CD4-positive, alpha-beta memory T cell (primary cell): Measurements from ENCODE around the gene MCTP2. TPM values are rescaled to one million over a fixed set of nuclear protein-coding genes. Genes with fewer than 3 reads are reported as not detected.

ENCODE experiments used
- CTCF ChIA-PET: fragments of 350-600 bp; sonication (Branson Sonifier 250); formaldehyde crosslinking; loops from one replicate; lab custom pipeline; 2021; ENCODE audit warnings: inconsistent platforms; ENCODE audit not compliant: partially characterized antibody; lab: Charles Lee
- POLR2A ChIA-PET: fragments of 350-600 bp; sonication (Branson Sonifier 250); formaldehyde crosslinking; loops from one replicate; lab custom pipeline; 2021; ENCODE audit not compliant: partially characterized antibody; lab: Charles Lee
- DNase-seq, 5 donors: peaks; one replicate each; pipeline versions ENCODE4 v3.0.0 to v3.0.0-alpha.2; 2020 to 2022; ENCODE audit warnings: mixed read lengths in 1 of 5
- H3K27ac ChIP-seq: one replicate; pipeline ENCODE4 v1.7.0; 2013; ENCODE audit warnings: low read depth, low read length
- H3K27me3 ChIP-seq: 2 replicates; pipeline ENCODE4 v1.7.0; 2013; ENCODE audit warnings: mild to moderate bottlenecking, low read length, moderate library complexity; ENCODE audit not compliant: insufficient read depth
- H3K36me3 ChIP-seq: 2 replicates; pipeline ENCODE4 v1.7.0; 2013; ENCODE audit warnings: mild to moderate bottlenecking, low read length, moderate library complexity; ENCODE audit not compliant: insufficient read depth
- H3K4me1 ChIP-seq: 2 replicates; pipeline ENCODE4 v1.7.0; 2013; ENCODE audit warnings: mild to moderate bottlenecking, low read length, moderate library complexity; ENCODE audit not compliant: insufficient read depth
- H3K4me3 ChIP-seq, 2 donors: one replicate each; pipeline ENCODE4 v1.7.0; 2013; ENCODE audit warnings: low read length in 2 of 2, mild to moderate bottlenecking in 1 of 2
- H3K9me3 ChIP-seq, 2 donors: one replicate each; pipeline ENCODE4 v1.7.0; 2013; ENCODE audit warnings: low read length in 2 of 2, control low read depth in 1 of 2; ENCODE audit not compliant: control insufficient read depth in 1 of 2
- H3K27ac Mint-ChIP-seq, 7 donors: one replicate each; pipeline ENCODE4 v1.8.0; 2020 to 2021; ENCODE audit warnings: mixed read lengths in 7 of 7, mild to moderate bottlenecking in 6 of 7, inconsistent platforms in 3 of 7, moderate library complexity in 3 of 7
- H3K27me3 Mint-ChIP-seq, 2 donors: one replicate each; pipeline ENCODE4 v1.8.0; 2020 to 2021; ENCODE audit warnings: mixed read lengths in 2 of 2
- H3K36me3 Mint-ChIP-seq, 2 donors: one replicate each; pipeline ENCODE4 v1.8.0; 2020 to 2021; ENCODE audit warnings: mixed read lengths in 2 of 2, inconsistent platforms in 1 of 2, mild to moderate bottlenecking in 1 of 2
- H3K4me1 Mint-ChIP-seq, 4 donors: one replicate each; pipeline ENCODE4 v1.8.0; 2020 to 2021; ENCODE audit warnings: mixed read lengths in 4 of 4, mild to moderate bottlenecking in 1 of 4
- H3K4me3 Mint-ChIP-seq, 8 donors: one replicate each; pipeline ENCODE4 v1.8.0; 2020 to 2021; ENCODE audit warnings: mixed read lengths in 8 of 8, mild to moderate bottlenecking in 7 of 8, moderate library complexity in 6 of 8, inconsistent platforms in 3 of 8
- H3K9me3 Mint-ChIP-seq, 8 donors: one replicate each; pipeline ENCODE4 v1.8.0; 2020 to 2021; ENCODE audit warnings: mixed read lengths in 8 of 8, mild to moderate bottlenecking in 5 of 8, inconsistent platforms in 3 of 8, moderate library complexity in 1 of 8
- intact Hi-C: fragments of 100-400 bp; cut with micrococcal nuclease; formaldehyde crosslinking; loops from one replicate; pipeline ENCODE4 v1.15.1; 2023
- polyA plus RNA-seq, 2 donors: library from polyadenylated mRNA; unstranded; fragments of 300-500 nt; fragmentation: Illumina TruSeq; gene quantifications; one replicate each; pipeline ENCODE4 v1.2.3, GENCODE V29; 2021
- total RNA-seq, 2 experiments: library from RNA; stranded (reverse); gene quantifications; one replicate each; pipeline ENCODE4 v1.2.3, GENCODE V29; 2021

Gene MCTP2
- total and polyA plus RNA-seq, 4 experiments from 2014 or later = 2.0 to 19.6 (median 11.8) TPM

DNA sequence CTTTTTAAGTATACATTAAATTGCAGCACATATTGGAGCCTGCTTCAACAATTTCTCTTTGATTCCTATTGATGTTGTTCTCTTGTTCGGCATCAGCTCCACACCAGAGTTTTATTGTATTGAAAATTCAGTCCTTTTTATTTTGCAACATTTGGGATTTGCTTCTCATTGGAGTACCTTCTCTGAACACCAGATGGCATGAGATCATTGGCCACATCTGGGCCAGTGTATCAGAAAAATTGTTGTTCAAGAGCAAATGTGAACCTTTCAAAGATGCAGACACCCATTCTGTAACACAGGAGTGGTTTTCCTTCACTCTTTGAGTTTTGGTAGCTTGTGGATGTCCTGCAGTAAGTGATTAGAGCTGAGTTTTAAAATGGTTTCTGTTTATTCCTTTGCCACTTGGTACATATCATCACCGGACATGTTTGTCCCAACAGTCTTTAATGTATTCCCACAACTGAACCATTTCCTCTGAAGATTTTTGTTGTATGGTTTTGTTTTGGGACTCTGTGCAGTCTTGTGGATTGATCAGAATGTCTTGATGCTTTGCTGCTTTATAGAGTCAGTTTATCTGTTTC, 96.1 kb downstream of the MCTP2 start:
- DNase-seq = no peak

DNA sequence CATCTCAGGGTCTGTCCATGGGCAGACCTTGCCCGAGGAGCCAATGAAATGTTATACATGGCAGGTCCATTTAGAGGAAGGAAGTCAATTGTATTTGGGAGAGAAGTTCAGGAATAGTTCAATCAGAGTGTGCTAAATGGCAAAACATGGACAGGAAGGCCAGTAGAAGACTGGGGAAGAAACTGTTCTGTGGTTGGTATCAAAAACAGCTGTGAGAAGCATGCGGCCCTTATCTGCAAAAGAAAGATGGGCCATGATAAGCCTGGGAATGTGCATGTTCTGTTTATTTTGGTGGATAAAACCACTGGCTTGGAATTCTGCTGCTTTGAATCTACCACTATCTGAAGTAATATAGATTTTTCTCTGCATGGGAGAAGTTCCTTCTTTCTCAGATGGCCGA, 100.4 kb downstream of the MCTP2 start:
- H3K4me3 ChIP-seq = no peak overlapping the region
- Mint-ChIP-seq H3K4me3 (no peak overlapping the region), H3K9me3 (no peaks in the 10 kb centered on the region), H3K4me1 (peaks cover 0 to 1% (median 0%) of the 10 kb centered on the region in 4 donors), H3K27me3 (no peaks in the 10 kb centered on the region), H3K27ac (no peak overlapping the region), H3K36me3 (peaks cover 8 to 11% of the 10 kb centered on the region in 2 donors)
- H3K27ac ChIP-seq = no peak overlapping the region
- DNase-seq = no peak
- ChIA-PET CTCF (interaction anchor here (2.6 to 5.1 kb wide), 2 partner anchors 8 to 168 kb away, joined by 12 to 42 read pairs; no protein-coding TSS in a partner anchor), POLR2A (no interaction called here)
- no peaks in the 10 kb centered on the region for H3K36me3 ChIP-seq
- no peaks in the 10 kb centered on the region for H3K27me3 ChIP-seq
- no peaks in the 10 kb centered on the region for H3K4me1 ChIP-seq
- no peaks in the 10 kb centered on the region for H3K9me3 ChIP-seq
- intact Hi-C loops = no loop called here

More for the DNA sequence above, 96.1 kb downstream of the MCTP2 start:
- no peak overlapping the region for H3K27ac ChIP-seq
- H3K36me3 Mint-ChIP-seq = peaks cover 8% of the 10 kb centered on the region in 2 donors
- H3K36me3 ChIP-seq = no peaks in the 10 kb centered on the region
- no peaks in the 10 kb centered on the region for H3K9me3 Mint-ChIP-seq
- no peaks in the 10 kb centered on the region for H3K9me3 ChIP-seq
- ChIA-PET CTCF (interaction anchor here (1.2 to 8.0 kb wide), 4 partner anchors 10 to 163 kb away, joined by 3 to 246 read pairs (median 6); no protein-coding TSS in a partner anchor), POLR2A (no interaction called here)
- no peak overlapping the region for H3K27ac Mint-ChIP-seq
- no peaks in the 10 kb centered on the region for H3K4me1 ChIP-seq
- no peaks in the 10 kb centered on the region for H3K27me3 ChIP-seq
- no peak overlapping the region for H3K4me3 ChIP-seq
- no peaks in the 10 kb centered on the region for H3K27me3 Mint-ChIP-seq
- intact Hi-C loops = no loop called here
- H3K4me3 Mint-ChIP-seq = no peak overlapping the region
- H3K4me1 Mint-ChIP-seq = peaks cover 5 to 9% (median 6%) of the 10 kb centered on the region in 4 donors

DNA sequence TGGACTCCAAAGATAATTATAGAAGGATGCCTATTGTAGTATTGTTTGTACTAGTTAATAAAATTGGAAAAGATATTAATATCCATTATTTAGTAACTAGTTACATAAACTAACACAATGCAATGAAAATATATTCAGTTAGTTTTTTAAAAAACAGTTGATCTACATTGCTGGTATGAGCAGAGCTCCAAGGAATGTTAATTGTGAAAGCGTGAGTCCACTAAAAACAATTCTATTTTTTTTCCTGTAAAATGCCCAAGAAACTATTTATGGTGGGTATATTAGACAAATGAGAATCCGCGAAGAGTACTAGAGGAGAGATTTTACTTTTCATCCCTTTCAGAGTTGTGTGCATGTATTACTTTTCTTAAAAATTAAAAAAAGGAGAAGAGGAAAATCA, 104.3 kb downstream of the MCTP2 start:
- ChIA-PET CTCF (interaction anchor here (5.1 kb wide), 1 partner anchor 12 kb away, joined by 42 read pairs; no protein-coding TSS in a partner anchor), POLR2A (no interaction called here)
- no peaks in the 10 kb centered on the region for H3K4me1 ChIP-seq
- no peaks in the 10 kb centered on the region for H3K36me3 ChIP-seq
- intact Hi-C loops = no loop called here
- no peaks in the 10 kb centered on the region for H3K27me3 Mint-ChIP-seq
- no peak overlapping the region for H3K27ac ChIP-seq
- H3K4me3 ChIP-seq = no peak overlapping the region
- DNase-seq = no peak
- no peaks in the 10 kb centered on the region for H3K9me3 ChIP-seq
- H3K36me3 Mint-ChIP-seq = peaks cover 2 to 13% of the 10 kb centered on the region in 2 donors
- H3K4me3 Mint-ChIP-seq = no peak overlapping the region
- no peaks in the 10 kb centered on the region for H3K9me3 Mint-ChIP-seq
- no peaks in the 10 kb centered on the region for H3K4me1 Mint-ChIP-seq
- H3K27ac Mint-ChIP-seq = no peak overlapping the region
- H3K27me3 ChIP-seq = no peaks in the 10 kb centered on the region

DNA sequence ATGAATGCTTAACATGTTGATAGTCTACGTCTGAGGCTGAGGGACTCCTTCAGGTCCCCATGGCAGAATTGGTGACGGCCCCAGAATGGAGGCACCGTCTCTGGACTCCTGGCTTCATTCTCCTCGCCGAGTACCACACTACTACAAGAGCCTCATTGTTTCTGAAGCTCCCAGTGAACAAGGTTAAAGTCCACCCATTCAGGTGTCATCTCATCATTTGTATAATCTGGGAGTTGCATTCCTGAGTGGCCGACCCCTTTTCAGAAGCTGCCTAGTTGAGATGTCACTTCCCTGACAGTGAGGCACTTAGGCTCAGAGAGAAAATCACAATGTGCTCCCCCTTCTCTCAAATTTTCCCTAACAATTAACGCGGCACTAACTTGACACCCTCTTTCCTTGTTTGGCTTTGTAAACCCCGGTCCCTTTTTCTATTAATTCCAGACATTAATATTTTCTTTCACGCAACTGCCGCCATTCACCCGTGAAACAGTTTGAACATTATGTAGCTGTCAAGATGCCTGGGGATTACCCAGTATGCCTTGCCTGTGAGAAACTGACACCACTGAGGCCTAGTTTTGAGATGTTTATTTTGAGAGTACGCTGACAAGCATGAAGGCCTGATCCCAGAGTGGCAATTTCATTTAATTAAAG, 105.6 kb downstream of the MCTP2 start:
- H3K27ac ChIP-seq = no peak overlapping the region
- Mint-ChIP-seq H3K27ac (no peak overlapping the region), H3K4me3 (no peak overlapping the region), H3K27me3 (no peaks in the 10 kb centered on the region), H3K36me3 (peaks cover 8 to 18% of the 10 kb centered on the region in 2 donors), H3K4me1 (no peaks in the 10 kb centered on the region), H3K9me3 (no peaks in the 10 kb centered on the region)
- H3K27me3 ChIP-seq = no peaks in the 10 kb centered on the region
- H3K36me3 ChIP-seq = no peaks in the 10 kb centered on the region
- POLR2A ChIA-PET = no interaction called here
- no peaks in the 10 kb centered on the region for H3K9me3 ChIP-seq
- DNase-seq = no peak
- H3K4me1 ChIP-seq = no peaks in the 10 kb centered on the region
- CTCF ChIA-PET = interaction anchor here (1.6 kb wide), 1 partner anchor 10 kb away, joined by 7 read pairs; no protein-coding TSS in a partner anchor
- no peak overlapping the region for H3K4me3 ChIP-seq
- intact Hi-C loops = no loop called here

DNA sequence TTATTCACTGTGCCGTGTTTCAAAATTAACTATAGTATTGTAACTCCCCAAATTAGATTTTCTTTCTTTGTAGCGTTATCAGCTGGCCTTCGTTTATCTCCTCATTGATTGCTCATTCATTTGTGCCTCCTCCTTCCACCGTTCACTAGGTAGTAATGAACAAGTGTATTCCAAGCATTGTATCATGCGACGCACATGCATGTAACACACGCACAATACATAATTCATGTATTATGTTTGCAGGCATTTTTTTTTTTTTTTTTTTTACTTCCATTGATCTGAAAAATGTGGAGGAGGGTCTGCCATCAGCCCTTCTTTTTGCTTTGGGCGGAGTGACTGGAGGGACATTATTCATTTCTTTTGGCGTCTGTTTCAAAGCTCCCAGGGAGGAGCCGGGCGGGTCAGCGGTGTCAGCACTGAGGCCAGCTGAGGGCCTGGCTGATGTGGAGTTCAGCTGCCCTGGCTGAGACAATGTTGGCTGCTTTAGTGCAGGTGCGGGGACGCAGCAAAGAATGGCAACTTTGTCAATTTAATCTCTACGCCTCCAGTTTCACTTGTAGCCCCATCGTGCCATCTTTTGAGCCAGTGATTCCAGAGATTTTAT, 107.0 kb downstream of the MCTP2 start:
- no peak overlapping the region for H3K27ac ChIP-seq
- Mint-ChIP-seq H3K9me3 (no peaks in the 10 kb centered on the region), H3K4me3 (no peak overlapping the region), H3K27ac (no peak overlapping the region), H3K36me3 (peaks cover 8 to 22% of the 10 kb centered on the region in 2 donors), H3K4me1 (no peaks in the 10 kb centered on the region), H3K27me3 (no peaks in the 10 kb centered on the region)
- no peak for DNase-seq
- H3K9me3 ChIP-seq = no peaks in the 10 kb centered on the region
- H3K27me3 ChIP-seq = no peaks in the 10 kb centered on the region
- no peaks in the 10 kb centered on the region for H3K4me1 ChIP-seq
- intact Hi-C loops = no loop called here
- H3K4me3 ChIP-seq = no peak overlapping the region
- H3K36me3 ChIP-seq = no peaks in the 10 kb centered on the region
- CTCF ChIA-PET = interaction anchor here (1.1 to 1.6 kb wide), 3 partner anchors 10 to 14 kb away, joined by 3 to 7 read pairs (median 5); no protein-coding TSS in a partner anchor
- POLR2A ChIA-PET = no interaction called here

DNA sequence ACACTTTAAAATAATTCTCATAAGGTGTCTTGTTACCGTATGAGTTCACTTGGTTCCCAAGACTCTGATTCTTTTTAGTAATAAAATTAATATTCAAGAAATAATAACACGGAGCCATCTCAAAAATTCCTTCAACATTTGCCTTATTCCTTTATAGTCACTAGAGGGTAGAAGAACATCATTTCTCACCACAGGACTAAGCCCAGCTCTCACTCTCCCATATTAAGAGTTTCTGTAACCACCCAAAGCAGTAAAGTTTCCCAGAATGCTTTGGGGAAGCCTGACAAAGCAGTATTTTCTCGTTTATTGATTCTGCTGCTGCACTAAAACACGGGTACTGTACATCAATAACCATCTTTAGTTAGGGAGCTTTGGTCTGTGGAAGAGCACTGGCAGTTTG, 114.9 kb downstream of the MCTP2 start:
- ChIA-PET CTCF (interaction anchor here (3.4 kb wide), 1 partner anchor 22 kb away, joined by 8 read pairs; no protein-coding TSS in a partner anchor), POLR2A (no interaction called here)
- Mint-ChIP-seq H3K4me3 (no peak overlapping the region), H3K36me3 (peaks cover 12 to 18% of the 10 kb centered on the region in 2 donors), H3K27me3 (no peaks in the 10 kb centered on the region), H3K9me3 (no peaks in the 10 kb centered on the region), H3K4me1 (peaks cover 0 to 2% (median 0%) of the 10 kb centered on the region in 4 donors), H3K27ac (no peak overlapping the region)
- intact Hi-C loops = no loop called here
- Histone ChIP-seq H3K9me3 (no peaks in the 10 kb centered on the region), H3K4me1 (no peaks in the 10 kb centered on the region), H3K36me3 (peaks cover 4% of the 10 kb centered on the region), H3K4me3 (no peak overlapping the region), H3K27me3 (no peaks in the 10 kb centered on the region), H3K27ac (no peak overlapping the region)
- no peak for DNase-seq

DNA sequence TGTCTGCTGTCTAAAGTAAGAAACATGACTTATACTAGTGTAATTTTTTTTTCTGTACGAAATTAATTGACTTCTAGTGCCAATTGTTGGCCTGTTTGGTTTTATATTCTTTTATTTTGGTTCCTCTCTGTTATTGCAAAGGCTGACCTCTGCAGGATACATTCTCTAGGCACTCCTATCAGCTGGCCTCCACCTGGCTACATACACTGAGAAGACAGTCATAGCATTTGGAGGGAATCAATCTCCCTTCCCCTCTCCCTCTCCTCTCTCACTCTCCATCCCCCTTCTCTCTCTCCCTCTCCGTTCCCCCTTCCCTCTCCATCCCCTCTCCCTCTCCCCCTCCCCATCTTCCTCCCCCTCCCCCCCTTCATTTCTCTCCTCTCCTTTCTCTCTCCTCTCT, 116.7 kb downstream of the MCTP2 start:
- DNase-seq = no peak
- ChIA-PET CTCF (interaction anchor here (3.4 kb wide), 1 partner anchor 24 kb away, joined by 8 read pairs; no protein-coding TSS in a partner anchor), POLR2A (no interaction called here)
- Mint-ChIP-seq H3K27ac (no peak overlapping the region), H3K9me3 (no peaks in the 10 kb centered on the region), H3K4me3 (no peak overlapping the region), H3K27me3 (no peaks in the 10 kb centered on the region), H3K36me3 (peaks cover 23 to 34% of the 10 kb centered on the region in 2 donors), H3K4me1 (peaks cover 0 to 2% (median 0%) of the 10 kb centered on the region in 4 donors)
- no peaks in the 10 kb centered on the region for H3K27me3 ChIP-seq
- no peaks in the 10 kb centered on the region for H3K9me3 ChIP-seq
- peaks cover 4% of the 10 kb centered on the region for H3K36me3 ChIP-seq
- H3K4me1 ChIP-seq = no peaks in the 10 kb centered on the region
- H3K27ac ChIP-seq = no peak overlapping the region
- H3K4me3 ChIP-seq = no peak overlapping the region
- intact Hi-C loops = no loop called here
